GM18909 (cell line): ENCODE results near the gene RPL36A.

Experiments
- ATAC-seq: cut with Tn5 transposase; IDR thresholded peaks from one replicate; pipeline ENCODE4 v1.9.1; 2021; ENCODE audit warnings: mild to moderate bottlenecking; ENCODE audit not compliant: unreplicated experiment, poor library complexity

The RPL36A gene

DNA sequence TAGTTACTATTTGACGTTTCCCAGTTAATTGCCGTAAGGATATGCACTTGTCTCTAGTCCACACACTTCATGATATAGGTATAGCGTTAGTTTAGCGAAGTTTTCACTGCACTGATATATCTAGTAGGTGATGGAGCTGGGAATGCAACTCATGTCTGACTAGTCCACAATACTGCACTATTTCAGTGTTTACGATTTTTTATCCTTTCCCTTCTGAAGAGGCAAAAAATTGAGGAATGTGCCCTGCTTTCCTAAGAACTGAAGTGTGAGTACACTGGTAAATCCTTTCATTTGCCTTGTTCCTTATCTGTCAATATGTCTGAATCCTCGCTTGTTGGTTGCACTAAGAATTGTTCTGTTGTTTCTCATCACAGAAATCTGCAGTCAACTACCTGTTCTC lies 1.0 kb downstream of the RPL36A start:
- ATAC-seq = no peak

DNA sequence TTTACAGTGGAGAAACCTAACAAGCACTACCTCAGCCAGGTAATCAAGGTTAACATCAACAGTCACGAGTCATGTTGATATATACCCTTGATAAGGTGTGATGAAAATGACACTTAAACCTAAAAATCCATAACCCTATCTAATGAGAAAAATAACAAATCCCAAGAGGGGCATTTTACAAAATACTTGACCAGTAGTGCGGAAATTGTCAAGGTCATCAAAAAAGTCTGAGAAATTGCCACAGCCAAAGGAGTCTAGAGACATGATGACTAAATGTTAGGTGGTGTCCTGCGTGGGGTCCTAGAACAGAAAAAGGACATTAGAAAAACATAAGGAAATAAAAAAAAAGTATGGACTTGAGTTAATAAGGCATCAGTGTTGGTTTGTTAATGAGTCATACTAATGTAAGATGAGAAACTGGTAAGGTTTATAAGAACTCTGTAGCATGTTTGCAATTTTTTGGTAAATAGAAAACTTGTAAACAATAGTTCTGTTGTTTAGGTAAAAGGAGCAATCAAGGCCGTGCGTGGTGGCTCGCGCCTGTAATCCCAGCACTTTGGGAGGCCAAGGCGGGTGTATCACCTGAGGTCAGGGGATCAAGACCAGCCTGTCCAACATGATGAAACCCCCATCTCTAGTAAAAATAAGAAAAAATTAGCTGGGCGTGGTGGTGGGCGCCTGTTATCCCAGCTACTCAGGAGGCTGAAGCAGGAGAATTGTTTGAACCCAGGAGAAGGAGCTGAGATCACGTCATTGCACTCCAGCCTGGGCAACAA lies 2.9 kb downstream of the RPL36A start:
- no peak for ATAC-seq

DNA sequence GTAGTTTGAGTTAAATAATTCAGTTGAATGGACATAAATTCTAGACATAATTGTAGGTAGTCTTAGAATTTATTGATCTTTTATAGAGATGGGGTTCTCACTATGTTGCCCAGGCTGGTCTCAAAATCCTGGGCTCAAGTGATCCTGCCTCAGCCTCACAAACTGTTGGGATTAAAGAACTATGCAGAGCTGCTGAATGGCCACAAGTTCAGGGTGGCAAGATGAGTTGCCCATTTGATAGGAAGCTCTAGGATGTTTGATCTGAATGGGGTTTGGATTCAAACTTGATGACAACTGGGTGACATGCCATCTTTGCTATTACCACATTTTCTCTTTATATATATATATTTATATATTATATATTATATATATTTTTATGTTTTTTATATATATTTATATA lies 3.6 kb downstream of the RPL36A start:
- ATAC-seq = no peak

DNA sequence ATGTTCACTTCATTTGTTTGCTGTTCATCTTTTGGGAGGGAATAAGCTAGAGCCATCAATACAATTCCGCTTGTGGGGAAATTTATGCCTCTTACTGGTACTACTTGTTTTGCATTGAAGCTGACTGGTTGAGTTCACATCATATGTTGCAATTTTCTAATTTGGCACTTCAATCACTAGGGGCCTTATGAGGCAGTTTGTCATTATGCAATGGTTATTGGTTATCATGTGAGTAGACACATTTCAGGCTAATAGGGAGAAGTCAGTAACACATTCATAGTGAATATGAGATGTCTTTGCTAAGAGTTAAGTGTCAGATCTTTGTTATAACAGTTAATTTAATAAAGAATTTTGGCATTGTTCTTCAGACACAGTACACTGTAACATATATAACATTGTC lies 5.0 kb downstream of the RPL36A start:
- no peak for ATAC-seq

- no peak for ATAC-seq
Measured at GRCh38 chrX:101397779-101398178, 7.0 kb downstream of the RPL36A start.

DNA sequence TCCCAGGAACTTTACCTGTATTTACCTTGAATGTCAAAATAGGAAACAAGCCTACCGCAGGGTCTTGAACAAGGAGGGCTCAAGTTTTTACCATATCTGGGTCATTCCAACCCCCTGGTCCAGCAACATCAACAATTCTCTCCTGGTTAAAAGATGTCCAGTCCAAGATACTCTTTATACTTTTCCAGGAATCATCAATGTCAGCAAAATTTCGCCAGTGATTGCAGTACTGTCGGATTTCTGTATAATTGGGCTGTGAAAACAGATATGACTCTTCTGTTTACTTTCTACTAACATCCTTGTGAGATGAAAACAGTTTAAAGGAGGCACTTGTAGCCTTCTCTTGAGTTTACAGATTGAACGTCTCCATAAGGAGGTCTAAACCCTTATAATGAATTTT lies 7.9 kb downstream of the RPL36A start:
- ATAC-seq = no peak

GRCh38 chrX:101399825-101400224 lies 9.0 kb downstream of the RPL36A start:
- no peak for ATAC-seq

- no peak for ATAC-seq
Measured at GRCh38 chrX:101407167-101407747, 16.4 kb downstream of the RPL36A start.

- peak; percentile 96 for ATAC-seq
Measured at GRCh38 chrX:101407748-101408531, 17.1 kb downstream of the RPL36A start, which contains the start of the genes GLA and HNRNPH2. GLA (minus strand) TSS chrX:101407925; CDS start chrX:101407903, 22 bp downstream. HNRNPH2 (plus strand) TSS chrX:101408222; CDS start chrX:101411989, 3,767 bp downstream.

- ATAC-seq = peak; percentile 30
Measured at GRCh38 chrX:101408532-101408841, 17.7 kb downstream of the RPL36A start.

DNA sequence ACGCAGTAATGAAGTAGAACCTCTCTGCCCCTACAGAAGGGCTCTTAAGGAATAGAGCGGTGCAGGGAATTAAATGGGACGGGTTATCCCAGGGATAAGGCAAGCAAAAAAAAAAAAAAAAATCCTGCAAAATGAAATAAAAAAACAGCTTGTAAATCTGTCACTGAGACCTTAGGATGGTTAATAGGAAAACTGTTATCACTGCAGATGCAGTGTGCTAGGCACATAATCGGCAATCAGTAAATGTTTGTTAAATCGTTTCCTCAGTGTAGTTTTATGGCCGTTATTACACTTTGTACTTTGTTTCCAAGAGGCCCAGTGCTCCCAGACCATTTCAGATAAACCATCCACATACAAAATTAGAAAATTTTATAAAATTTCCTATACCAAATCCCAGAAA lies 18.2 kb downstream of the RPL36A start:
- ATAC-seq = no peak

GRCh38 chrX:101410461-101410860 lies 19.6 kb downstream of the RPL36A start:
- no peak for ATAC-seq

DNA sequence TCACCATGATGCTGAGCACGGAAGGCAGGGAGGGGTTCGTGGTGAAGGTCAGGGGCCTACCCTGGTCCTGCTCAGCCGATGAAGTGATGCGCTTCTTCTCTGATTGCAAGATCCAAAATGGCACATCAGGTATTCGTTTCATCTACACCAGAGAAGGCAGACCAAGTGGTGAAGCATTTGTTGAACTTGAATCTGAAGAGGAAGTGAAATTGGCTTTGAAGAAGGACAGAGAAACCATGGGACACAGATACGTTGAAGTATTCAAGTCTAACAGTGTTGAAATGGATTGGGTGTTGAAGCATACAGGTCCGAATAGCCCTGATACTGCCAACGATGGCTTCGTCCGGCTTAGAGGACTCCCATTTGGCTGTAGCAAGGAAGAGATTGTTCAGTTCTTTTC lies 21.2 kb downstream of the RPL36A start:
- ATAC-seq = no peak

- ATAC-seq = peak; percentile 75
Measured at GRCh38 chrX:101415180-101416145, 24.7 kb downstream of the RPL36A start.

- no peak for ATAC-seq
Measured at GRCh38 chrX:101416691-101417090, 25.9 kb downstream of the RPL36A start.

- no peak for ATAC-seq
Measured at GRCh38 chrX:101417190-101417589, 26.4 kb downstream of the RPL36A start.

GRCh38 chrX:101417981-101418841 lies 27.4 kb downstream of the RPL36A start:
- peak; percentile 40 for ATAC-seq

DNA sequence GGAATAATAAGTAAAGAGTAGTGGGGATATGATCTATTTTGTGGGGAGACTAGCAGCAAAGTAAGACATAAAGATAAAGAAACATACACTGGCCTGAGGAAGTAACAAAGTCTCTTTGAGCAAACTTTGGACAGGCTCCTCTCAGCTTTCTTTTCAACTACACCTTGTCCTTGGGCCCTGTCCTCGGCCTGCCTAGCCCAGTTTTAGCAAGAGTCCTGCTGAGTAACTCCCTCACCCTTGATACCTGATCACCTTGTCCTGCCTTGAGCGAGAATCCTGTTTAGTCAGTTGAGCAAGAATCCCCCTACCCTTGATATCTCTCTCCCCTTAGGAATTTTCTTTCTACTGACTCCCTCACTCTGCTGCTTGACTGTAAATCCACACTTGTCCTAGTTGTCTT lies 28.7 kb downstream of the RPL36A start:
- no peak for ATAC-seq

DNA sequence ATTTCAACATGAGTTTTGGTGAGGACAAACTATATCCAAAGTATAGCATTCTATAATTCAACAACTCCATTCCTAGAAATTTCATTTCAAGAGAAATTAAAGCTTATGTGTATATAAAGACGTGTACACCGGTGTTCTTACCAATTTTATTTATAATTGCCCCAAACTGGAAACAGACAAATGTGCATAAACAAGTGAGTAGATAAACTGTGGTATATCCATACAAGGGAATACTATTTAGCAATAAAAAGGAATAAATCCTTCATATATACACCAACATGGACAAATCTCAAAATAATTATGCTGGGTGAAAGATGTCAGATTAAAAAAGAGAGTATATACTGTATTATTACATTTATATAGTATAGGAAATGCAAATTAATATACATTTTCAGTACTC lies 37.1 kb downstream of the RPL36A start:
- ATAC-seq = no peak
